GM18502 (cell line): ENCODE measurements around the gene STK17A.
"Not testable (repeated sequence)": the region's sequence is repeated elsewhere in the genome, so short reads cannot be mapped to it uniquely, and the experiment has no call there.

ENCODE experiments used
- ATAC-seq: cut with Tn5 transposase; IDR thresholded peaks from one replicate; pipeline ENCODE4 v1.9.1; 2021; ENCODE audit warnings: mild to moderate bottlenecking; ENCODE audit not compliant: unreplicated experiment, poor library complexity

The STK17A gene

GRCh38 chr7:43565786-43566185, 17.1 kb upstream of the STK17A start:
- no peak for ATAC-seq

- no peak for ATAC-seq
Measured at GRCh38 chr7:43568529-43568928, 14.4 kb upstream of the STK17A start.

- ATAC-seq = peak; percentile 79
Measured at GRCh38 chr7:43569424-43569823, 13.5 kb upstream of the STK17A start.

- no peak for ATAC-seq
Measured at GRCh38 chr7:43570688-43571365, 12.1 kb upstream of the STK17A start.

- ATAC-seq = peak; percentile 64
Measured at GRCh38 chr7:43572516-43573049, 10.3 kb upstream of the STK17A start.

GRCh38 chr7:43573832-43574231, 9.1 kb upstream of the STK17A start:
- ATAC-seq = not testable (repeated sequence)

- no peak for ATAC-seq
Measured at GRCh38 chr7:43575506-43575905, 7.4 kb upstream of the STK17A start.

- no peak for ATAC-seq
Measured at GRCh38 chr7:43576241-43576640, 6.7 kb upstream of the STK17A start.

GRCh38 chr7:43577485-43577951, 5.4 kb upstream of the STK17A start:
- ATAC-seq = no peak

GRCh38 chr7:43583424-43584194, 701 bp downstream of the STK17A start:
- ATAC-seq = peak; percentile 21

GRCh38 chr7:43584195-43584586, 1.3 kb downstream of the STK17A start:
- ATAC-seq = no peak

- not testable (repeated sequence) for ATAC-seq
Measured at GRCh38 chr7:43584733-43585132, 1.8 kb downstream of the STK17A start.

GRCh38 chr7:43585562-43585961, 2.7 kb downstream of the STK17A start:
- no peak for ATAC-seq

- ATAC-seq = no peak
Measured at GRCh38 chr7:43586251-43586900, 3.5 kb downstream of the STK17A start.

- no peak for ATAC-seq
Measured at GRCh38 chr7:43588477-43589132, 5.7 kb downstream of the STK17A start.

- no peak for ATAC-seq
Measured at GRCh38 chr7:43589133-43589478, 6.2 kb downstream of the STK17A start.

GRCh38 chr7:43589728-43590127, 6.8 kb downstream of the STK17A start:
- ATAC-seq = no peak

GRCh38 chr7:43590862-43591557, 8.1 kb downstream of the STK17A start:
- peak; percentile 73 for ATAC-seq

- peak; percentile 28 for ATAC-seq
Measured at GRCh38 chr7:43591558-43592180, 8.8 kb downstream of the STK17A start.
